ENCODE results near the gene KANSL1. TPM values are rescaled to one million over a fixed set of nuclear protein-coding genes. Genes with fewer than 3 reads are reported as not detected.

KANSL1 gene
- total and polyA plus RNA-seq, 2 donors (not counting 1 experiment from before 2014, with no cell fraction given) = 8.4 to 78.6 TPM

DNA sequence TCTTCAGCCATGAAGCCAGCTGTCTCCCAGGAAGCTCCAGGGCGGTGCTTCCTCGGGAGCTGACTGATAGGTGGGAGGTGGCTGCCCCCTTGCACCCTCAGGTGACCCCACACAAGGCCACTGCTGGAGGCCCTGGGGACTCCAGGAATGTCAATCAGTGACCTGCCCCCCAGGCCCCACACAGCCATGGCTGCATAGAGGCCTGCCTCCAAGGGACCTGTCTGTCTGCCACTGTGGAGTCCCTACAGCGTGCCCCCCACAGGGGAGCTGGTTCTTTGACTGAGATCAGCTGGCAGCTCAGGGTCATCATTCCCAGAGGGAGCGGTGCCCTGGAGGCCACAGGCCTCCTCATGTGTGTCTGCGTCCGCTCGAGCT, 180.1 kb downstream of the KANSL1 start:
- H3K27ac ChIP-seq (ENCODE audit: insufficient read depth, low read length) = no peak overlapping the region
- H3K4me2 ChIP-seq (ENCODE audit: extremely low read depth, insufficient read depth, low read length) = no peak overlapping the region
- H3K4me1 ChIP-seq (ENCODE audit: control insufficient read depth, extremely low read depth, insufficient read depth, low read length) = peaks cover 10% of the 10 kb centered on the region
- TF ChIP-seq, protein P1, sequence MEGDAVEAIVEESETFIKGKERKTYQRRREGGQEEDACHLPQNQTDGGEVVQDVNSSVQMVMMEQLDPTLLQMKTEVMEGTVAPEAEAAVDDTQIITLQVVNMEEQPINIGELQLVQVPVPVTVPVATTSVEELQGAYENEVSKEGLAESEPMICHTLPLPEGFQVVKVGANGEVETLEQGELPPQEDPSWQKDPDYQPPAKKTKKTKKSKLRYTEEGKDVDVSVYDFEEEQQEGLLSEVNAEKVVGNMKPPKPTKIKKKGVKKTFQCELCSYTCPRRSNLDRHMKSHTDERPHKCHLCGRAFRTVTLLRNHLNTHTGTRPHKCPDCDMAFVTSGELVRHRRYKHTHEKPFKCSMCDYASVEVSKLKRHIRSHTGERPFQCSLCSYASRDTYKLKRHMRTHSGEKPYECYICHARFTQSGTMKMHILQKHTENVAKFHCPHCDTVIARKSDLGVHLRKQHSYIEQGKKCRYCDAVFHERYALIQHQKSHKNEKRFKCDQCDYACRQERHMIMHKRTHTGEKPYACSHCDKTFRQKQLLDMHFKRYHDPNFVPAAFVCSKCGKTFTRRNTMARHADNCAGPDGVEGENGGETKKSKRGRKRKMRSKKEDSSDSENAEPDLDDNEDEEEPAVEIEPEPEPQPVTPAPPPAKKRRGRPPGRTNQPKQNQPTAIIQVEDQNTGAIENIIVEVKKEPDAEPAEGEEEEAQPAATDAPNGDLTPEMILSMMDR (conservative IDR thresholded peaks at IDR 0.05 in 1 of 2, IDR thresholded peaks at IDR 0.05 in 1 of 2; ENCODE audit: low read depth in 1 of 2, low read length in 2 of 2) = no peak
- no peak for TF ChIP-seq EZH2 (IDR thresholded peaks at IDR 0.05; ENCODE audit: low read length, missing control alignments)
- H3K36me3 ChIP-seq (ENCODE audit: control insufficient read depth, insufficient read depth, low read length) = no peaks in the 10 kb centered on the region
- no peaks in the 10 kb centered on the region for H4K20me1 ChIP-seq (ENCODE audit: control insufficient read depth, extremely low read depth, insufficient read depth, low read length)
- no peak for DNase-seq (ENCODE audit: low read depth in 2 of 2)
- H3K9ac ChIP-seq (ENCODE audit: insufficient read depth, low read length) = no peak overlapping the region
- no peak overlapping the region for H3K4me3 ChIP-seq (replicated peaks in 1 of 4; ENCODE audit: control extremely low read depth in 1 of 4, insufficient read depth in 1 of 4, low read depth in 3 of 4, low read length in 4 of 4)
- H3K79me2 ChIP-seq (ENCODE audit: control insufficient read depth, insufficient read depth, low read length) = no peaks in the 10 kb centered on the region
- no peaks in the 10 kb centered on the region for H3K27me3 ChIP-seq (ENCODE audit: control insufficient read depth, insufficient read depth, low read length)
- H2AFZ ChIP-seq (ENCODE audit: low read length) = no peak overlapping the region
- no peaks in the 10 kb centered on the region for H3K9me3 ChIP-seq (ENCODE audit: control insufficient read depth, insufficient read depth, low read depth, low read length)

GRCh38 chr17:46012506-46013079, 180.6 kb downstream of the KANSL1 start:
- DNase-seq (ENCODE audit: low read depth in 2 of 2) = no peak
- Histone ChIP-seq H3K79me2 (ENCODE audit: control insufficient read depth, insufficient read depth, low read length) (no peaks in the 10 kb centered on the region), H3K9ac (ENCODE audit: insufficient read depth, low read length) (no peak overlapping the region), H3K4me2 (ENCODE audit: extremely low read depth, insufficient read depth, low read length) (no peak overlapping the region), H3K27ac (ENCODE audit: insufficient read depth, low read length) (no peak overlapping the region), H3K36me3 (ENCODE audit: control insufficient read depth, insufficient read depth, low read length) (no peaks in the 10 kb centered on the region), H3K4me1 (ENCODE audit: control insufficient read depth, extremely low read depth, insufficient read depth, low read length) (peaks cover 10% of the 10 kb centered on the region), H3K27me3 (ENCODE audit: control insufficient read depth, insufficient read depth, low read length) (no peaks in the 10 kb centered on the region), H4K20me1 (ENCODE audit: control insufficient read depth, extremely low read depth, insufficient read depth, low read length) (no peaks in the 10 kb centered on the region), H3K4me3 (replicated peaks in 1 of 4; ENCODE audit: control extremely low read depth in 1 of 4, insufficient read depth in 1 of 4, low read depth in 3 of 4, low read length in 4 of 4) (no peak overlapping the region), H3K9me3 (ENCODE audit: control insufficient read depth, insufficient read depth, low read depth, low read length) (no peaks in the 10 kb centered on the region), H2AFZ (ENCODE audit: low read length) (no peak overlapping the region)
- no peak for TF ChIP-seq EZH2 (IDR thresholded peaks at IDR 0.05; ENCODE audit: low read length, missing control alignments)

DNA sequence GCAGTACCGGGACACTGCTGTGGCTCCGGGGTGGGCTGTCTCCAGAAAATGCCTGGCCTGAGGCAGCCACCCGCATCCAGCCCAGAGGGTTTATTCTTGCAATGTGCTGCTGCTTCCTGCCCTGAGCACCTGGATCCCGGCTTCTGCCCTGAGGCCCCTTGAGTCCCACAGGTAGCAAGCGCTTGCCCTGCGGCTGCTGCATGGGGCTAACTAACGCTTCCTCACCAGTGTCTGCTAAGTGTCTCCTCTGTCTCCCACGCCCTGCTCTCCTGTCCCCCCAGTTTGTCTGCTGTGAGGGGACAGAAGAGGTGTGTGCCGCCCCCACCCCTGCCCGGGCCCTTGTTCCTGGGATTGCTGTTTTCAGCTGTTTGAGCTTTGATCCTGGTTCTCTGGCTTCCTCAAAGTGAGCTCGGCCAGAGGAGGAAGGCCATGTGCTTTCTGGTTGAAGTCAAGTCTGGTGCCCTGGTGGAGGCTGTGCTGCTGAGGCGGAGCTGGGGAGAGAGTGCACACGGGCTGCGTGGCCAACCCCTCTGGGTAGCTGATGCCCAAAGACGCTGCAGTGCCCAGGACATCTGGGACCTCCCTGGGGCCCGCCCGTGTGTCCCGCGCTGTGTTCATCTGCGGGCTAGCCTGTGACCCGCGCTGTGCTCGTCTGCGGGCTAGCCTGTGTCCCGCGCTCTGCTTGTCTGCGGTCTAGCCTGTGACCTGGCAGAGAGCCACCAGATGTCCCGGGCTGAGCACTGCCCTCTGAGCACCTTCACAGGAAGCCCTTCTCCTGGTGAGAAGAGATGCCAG, 181.3 kb downstream of the KANSL1 start:
- no peak overlapping the region for H3K4me3 ChIP-seq (replicated peaks in 1 of 4; ENCODE audit: control extremely low read depth in 1 of 4, insufficient read depth in 1 of 4, low read depth in 3 of 4, low read length in 4 of 4)
- no peak overlapping the region for H3K9ac ChIP-seq (ENCODE audit: insufficient read depth, low read length)
- H3K79me2 ChIP-seq (ENCODE audit: control insufficient read depth, insufficient read depth, low read length) = no peaks in the 10 kb centered on the region
- H4K20me1 ChIP-seq (ENCODE audit: control insufficient read depth, extremely low read depth, insufficient read depth, low read length) = no peaks in the 10 kb centered on the region
- no peak overlapping the region for H3K27ac ChIP-seq (ENCODE audit: insufficient read depth, low read length)
- H2AFZ ChIP-seq (ENCODE audit: low read length) = no peak overlapping the region
- H3K4me2 ChIP-seq (ENCODE audit: extremely low read depth, insufficient read depth, low read length) = no peak overlapping the region
- H3K9me3 ChIP-seq (ENCODE audit: control insufficient read depth, insufficient read depth, low read depth, low read length) = no peaks in the 10 kb centered on the region
- no peaks in the 10 kb centered on the region for H3K27me3 ChIP-seq (ENCODE audit: control insufficient read depth, insufficient read depth, low read length)
- TF ChIP-seq, protein P1 (conservative IDR thresholded peaks at IDR 0.05 in 1 of 2, IDR thresholded peaks at IDR 0.05 in 1 of 2; ENCODE audit: low read depth in 1 of 2, low read length in 2 of 2) = no peak
- TF ChIP-seq EZH2 (IDR thresholded peaks at IDR 0.05; ENCODE audit: low read length, missing control alignments) = no peak
- H3K4me1 ChIP-seq (ENCODE audit: control insufficient read depth, extremely low read depth, insufficient read depth, low read length) = peaks cover 10% of the 10 kb centered on the region
- no peaks in the 10 kb centered on the region for H3K36me3 ChIP-seq (ENCODE audit: control insufficient read depth, insufficient read depth, low read length)
- no peak for DNase-seq (ENCODE audit: low read depth in 2 of 2)

Data from fibroblast of lung (primary cell).